Right ventricle myocardium superior (tissue), 1 donor: Measurements from ENCODE around the gene IFNG. TPM values are rescaled to one million over a fixed set of nuclear protein-coding genes. Genes with fewer than 3 reads are reported as not detected.
"Not testable (repeated sequence)": the region's sequence is repeated elsewhere in the genome, so short reads cannot be mapped to it uniquely, and the experiment has no call there.

ENCODE experiments used
- ATAC-seq: fragments of 200-7000 bp; cut with Tn5 transposase; one replicate; pipeline ENCODE4 v1.9.1; 2020; ENCODE audit warnings: mild to moderate bottlenecking; ENCODE audit not compliant: poor library complexity
- DNase-seq: peaks from one replicate; pipeline ENCODE4 v3.0.0-alpha.2; 2020
- intact Hi-C: fragments of 100-400 bp; cut with DNase I; formaldehyde crosslinking; loops from one replicate; pipeline ENCODE4 v1.11.2; 2022
- long read RNA-seq: library from polyadenylated mRNA; unstranded; transcript quantifications from one replicate; pipeline ENCODE4 v2.0.0, GENCODE V29; 2021
- total RNA-seq: library from RNA; stranded (reverse); fragmentation: NEBNext Ultra II Directional; extraction: Animal tissue kit (Norgen Biotek cat#: 25700); gene quantifications from one replicate; pipeline ENCODE4 v1.2.1, GENCODE V29; 2021
- donor health status: DM: no; HTN: yes; CAD: no; lungs with severe emphysema.

IFNG gene
- total RNA-seq = not detected
- long read RNA-seq = 0 reads

DNA sequence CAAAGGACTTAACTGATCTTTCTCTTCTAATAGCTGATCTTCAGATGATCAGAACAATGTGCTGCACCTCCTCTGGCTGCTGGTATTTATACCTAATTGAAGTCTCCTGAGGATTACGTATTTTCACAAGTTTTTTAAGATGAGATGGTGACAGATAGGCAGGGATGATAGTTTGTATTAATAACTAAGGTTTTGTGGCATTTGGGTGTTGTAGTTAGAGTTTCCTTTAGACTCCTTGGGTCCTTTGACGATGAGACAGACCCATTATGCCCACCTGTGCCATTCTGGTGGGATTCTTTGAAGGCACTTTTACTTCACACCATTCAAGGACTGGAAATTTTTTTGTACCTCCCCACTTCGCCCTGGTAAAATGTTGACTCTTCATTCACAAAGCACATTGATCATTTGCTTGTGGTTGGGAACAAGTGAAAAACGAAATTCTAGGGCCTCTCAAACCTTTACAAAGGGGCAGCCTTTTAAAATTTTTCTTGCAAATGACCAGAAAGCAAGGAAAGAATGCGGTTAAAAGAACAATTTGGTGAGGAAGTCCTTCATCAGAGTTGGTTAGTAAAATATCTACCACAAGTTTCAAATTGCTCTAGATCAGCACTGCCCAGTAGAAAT, at the start of gene IFNG:
Gene IFNG (minus strand): TSS at position 60 of the 624 bp plus-strand sequence. CDS start 125 bp downstream, outside the sequence.
- intact Hi-C loops = no loop called here
- ATAC-seq (no peak), DNase-seq (no peak)

DNA sequence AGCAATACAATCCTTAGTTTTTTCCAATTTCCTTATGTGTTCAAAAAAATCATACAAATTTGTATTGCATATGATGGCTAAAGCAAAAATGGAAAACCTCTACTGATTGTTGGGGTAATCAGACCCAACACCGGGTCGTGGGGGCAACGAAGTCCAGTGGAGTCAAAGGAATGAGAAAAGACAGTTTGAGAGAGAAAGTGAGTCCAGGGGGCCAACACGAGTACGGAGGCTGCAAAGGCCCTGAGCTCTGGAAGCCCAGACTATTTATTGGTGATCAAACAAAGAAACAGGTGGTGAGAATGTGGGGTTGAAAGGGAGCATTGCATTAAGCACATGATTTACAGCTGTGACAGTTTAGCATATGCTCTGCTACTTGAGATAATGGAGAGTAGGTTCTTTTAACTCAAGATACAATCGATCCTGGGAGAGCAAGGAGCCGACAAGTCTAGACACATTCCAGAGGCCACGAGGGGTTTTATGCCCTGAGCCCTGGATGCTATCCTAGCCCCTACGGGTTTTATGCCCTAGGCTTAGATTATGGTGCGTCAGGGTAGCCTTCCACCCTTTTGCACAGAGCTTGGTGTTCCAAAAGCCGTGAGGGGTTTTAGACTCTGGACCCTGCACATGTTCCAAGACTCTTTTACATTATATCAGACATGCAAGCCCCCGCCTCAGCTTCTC, 49.6 kb upstream of the IFNG start:
- intact Hi-C loops, DNase-seq, ATAC-seq: not testable (repeated sequence)

DNA sequence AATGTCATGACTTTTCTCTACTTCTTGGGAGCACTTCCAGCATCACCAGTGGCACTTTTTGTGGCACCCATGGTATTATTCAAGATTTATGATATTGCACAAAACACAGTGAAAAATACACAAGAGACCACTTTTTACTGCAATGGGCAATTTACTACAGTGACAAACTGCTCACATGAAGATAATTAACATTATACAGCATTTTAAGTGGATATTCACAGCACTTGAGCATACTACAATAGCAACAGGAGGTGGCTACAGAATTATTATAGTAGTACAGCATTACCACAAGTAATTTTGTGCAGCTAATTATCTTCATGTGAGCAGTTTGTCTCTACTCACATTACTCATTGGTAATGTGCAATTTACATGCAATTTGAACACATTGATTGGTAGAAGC, 47.7 kb upstream of the IFNG start:
- intact Hi-C loops = no loop called here
- no peak for ATAC-seq

DNA sequence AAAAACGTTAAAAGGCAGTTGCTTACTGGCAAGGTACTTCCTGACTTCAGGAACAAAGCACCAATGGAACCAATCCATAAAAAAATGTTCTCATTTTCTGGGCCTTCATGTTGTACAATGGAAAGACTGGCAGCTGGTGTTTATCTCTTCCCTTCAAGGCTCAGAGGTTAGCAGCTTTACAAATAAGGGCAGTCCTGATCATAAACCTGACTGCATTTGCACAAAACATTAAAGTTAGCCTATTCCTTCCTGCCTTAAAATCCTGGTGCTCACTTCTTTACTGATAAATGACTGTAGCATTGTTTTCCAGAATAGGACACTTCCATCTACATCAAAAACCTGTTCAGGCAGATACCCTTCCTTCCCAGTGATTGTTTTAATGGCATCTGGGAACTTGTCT, 46.9 kb upstream of the IFNG start:
- ATAC-seq (no peak), DNase-seq (no peak)
- intact Hi-C loops = no loop called here

More for the DNA sequence above, 47.7 kb upstream of the IFNG start:
- DNase-seq = no peak

DNA sequence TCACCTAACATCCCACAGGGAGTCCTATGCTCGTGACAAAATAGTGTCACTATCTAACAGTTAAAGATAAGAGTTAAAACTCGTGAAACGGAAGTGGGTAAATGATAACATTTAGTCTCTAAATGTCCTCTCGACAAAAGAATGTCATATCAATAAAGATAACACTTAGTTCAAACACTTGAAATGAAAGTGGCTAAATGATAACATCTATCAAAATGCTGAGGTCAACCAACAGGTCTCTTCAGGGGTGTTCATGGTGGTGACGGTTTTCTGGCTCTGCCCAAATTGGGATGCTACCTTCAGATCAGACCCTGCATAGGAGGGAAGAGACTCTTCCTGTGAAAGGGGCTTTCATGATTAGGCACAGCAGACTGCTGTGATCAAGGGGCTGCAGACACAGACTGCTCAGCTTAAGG, 43.9 kb upstream of the IFNG start:
- intact Hi-C loops = no loop called here
- DNase-seq (no peak), ATAC-seq (no peak)

DNA sequence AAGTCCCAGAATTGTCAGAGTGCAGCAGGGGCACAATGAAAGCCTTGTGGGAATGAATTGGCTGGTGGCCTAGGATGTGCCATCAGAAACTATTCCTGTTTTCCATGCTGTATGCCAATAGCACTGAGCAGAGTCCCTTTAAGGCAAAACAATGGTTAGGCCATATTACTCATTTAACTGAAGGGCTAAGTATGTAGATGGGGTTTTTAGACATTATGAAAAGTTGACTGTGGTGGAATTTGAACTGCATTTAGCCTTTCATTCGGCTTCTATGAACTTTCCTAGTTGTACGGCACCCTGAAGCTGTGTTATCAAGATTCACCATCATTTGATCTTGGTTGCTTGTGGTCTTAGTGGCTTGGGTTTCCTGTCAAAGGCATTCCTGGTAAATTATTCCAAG, 41.3 kb upstream of the IFNG start:
- DNase-seq (no peak), ATAC-seq (no peak)
- intact Hi-C loops = no loop called here

DNA sequence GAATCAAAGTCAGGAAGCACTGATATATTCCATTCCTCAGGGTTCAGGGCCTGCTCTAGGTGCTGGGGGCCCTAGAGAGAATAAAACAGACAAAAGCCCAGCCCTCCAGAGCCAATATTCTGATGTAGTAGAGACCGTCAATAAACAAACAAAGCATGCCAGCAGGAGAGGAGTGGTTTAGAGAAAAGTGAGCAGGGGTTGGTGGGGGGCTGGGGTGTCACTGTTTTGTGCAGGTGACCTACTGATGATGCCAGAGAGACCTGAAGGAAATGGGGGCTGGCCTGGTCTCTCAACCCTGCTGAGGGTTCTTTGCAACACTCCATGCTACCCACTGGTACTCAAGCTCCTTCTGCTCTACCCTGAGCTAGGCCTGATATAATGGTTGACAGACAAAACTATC, 39.6 kb upstream of the IFNG start:
- intact Hi-C loops = no loop called here
- DNase-seq (no peak), ATAC-seq (no peak)

DNA sequence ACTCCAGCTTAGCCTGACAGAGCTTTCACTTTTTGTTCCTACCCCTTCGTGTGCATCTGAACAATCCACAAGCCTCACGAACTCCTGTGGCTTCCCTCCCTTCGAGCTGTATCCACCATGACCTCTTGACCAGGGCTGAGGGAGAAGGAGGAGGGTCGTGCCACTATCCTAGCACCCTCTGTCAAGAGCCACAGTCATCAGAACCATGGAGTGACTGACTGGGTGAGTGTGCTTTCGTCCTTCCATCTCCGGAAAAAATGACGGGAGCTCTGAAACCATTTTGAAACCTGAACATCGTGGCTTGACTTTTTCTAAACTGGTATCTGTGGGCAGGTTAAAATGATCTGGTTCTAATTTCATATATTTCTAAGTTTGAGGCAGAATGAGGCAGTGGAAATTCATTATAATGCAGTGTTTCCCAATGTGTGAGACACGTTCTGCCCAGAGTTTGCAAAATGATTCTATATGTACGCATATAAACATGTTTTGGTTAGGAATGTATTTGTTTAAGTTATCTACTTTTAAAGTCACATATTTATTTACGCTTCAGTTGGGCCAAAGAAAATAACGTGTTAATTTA, 39.1 kb upstream of the IFNG start:
- intact Hi-C loops = no loop called here
- no peak for ATAC-seq
- no peak for DNase-seq

DNA sequence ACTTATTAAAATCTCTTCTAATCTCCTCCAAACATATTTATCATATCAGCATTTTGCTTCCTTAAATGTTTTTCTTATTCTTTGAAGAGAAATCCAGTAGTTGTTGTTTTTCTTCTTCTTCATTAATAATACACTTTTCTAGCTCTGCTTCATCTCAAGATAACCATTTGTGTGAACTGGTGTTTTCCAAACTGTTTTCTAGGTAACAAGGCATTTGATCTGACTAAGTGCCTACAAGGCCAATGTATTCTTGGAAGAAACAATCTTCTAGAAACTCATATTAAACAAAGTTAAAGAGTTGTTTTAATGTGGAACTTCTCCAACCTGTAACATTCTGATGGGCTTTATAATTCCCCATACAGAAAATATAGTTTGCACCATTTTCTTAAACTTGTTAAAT, 30.8 kb upstream of the IFNG start:
- intact Hi-C loops = no loop called here
- DNase-seq (no peak), ATAC-seq (no peak)

DNA sequence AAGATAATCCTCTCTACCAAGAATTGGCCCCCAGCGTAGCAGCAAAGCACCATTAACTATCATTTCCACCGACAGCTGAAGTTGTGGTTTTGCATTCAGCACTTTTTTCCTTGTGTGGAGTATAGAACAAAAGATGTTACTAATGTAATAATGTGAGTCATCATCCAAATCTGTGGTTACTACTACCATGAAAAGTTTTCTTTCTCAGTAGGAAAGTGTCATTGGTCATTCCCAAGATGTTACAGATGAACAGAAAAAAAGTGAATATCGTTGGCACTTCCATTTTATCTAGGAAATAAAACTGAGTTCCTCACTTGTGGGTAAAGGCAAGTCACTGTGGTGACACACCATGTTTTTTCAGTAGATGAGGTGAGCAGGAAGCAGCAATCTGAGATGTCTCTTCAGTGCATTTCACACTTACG, 30.3 kb upstream of the IFNG start:
- intact Hi-C loops = no loop called here
- DNase-seq = no peak
- no peak for ATAC-seq

DNA sequence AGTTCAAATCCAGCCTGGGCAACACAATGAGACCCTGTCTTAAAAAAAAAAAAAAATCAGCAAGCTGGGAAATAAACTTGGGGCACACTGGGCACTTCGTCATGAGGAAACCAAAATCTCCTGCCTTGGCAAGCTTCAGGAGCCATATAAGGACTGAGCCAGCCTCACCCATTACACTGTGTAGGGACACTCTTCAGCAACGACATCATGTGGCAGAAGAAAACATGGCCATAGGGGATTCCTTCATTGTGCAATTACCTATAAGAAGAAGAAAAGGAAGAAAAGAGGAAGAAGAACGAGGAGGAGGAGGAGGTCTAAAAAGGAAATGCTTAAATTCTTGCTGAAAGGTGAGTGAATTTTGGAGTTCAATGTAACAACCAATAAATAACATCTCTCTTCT, 26.1 kb upstream of the IFNG start:
- intact Hi-C loops = no loop called here
- ATAC-seq = no peak
- no peak for DNase-seq

DNA sequence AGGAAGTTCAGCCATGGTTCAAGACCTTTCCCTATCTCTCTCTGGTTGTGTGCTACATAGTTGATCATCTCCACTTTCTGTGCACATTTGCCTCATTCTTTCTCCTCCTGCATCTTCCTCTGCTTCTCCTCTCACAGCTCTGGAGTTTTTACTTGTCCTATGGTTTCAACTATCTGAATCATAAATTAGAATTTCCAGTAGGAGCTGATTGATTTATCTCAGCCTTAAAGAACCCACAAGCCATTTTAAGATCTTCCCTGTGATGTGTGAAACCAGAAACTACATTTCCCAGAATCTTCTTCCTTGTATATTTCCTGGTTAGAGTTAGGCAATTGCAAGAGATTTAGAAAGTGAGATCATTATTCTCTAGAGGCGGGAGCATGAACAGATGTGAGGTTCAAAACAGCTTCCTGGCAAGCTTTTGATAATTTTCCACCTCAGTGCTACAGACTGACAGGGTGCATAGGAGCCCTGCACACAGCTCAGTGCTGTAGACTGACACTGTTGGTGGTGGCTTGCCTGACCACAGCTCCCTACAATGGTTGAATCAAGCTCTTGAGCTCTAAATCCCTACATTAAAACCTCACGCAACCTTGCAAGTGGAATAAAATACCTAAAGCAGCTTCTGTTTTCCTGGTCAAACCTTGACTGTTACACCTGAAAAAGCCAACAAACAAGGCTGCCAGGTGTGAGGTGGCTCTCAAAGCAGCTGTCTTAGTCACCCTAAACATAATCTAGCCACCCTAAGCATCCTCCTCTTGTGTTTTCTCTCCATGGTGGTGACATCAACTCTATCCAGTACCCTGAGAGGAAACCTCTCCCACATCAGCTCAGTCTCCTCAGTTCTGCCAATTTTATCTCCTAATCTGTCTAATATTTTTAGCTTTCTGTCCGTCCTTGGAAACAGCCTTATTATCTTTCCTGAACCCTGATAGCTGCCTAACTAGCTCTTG, 21.5 kb upstream of the IFNG start:
- intact Hi-C loops = no loop called here
- no peak for DNase-seq
- ATAC-seq = peak; percentile 46

DNA sequence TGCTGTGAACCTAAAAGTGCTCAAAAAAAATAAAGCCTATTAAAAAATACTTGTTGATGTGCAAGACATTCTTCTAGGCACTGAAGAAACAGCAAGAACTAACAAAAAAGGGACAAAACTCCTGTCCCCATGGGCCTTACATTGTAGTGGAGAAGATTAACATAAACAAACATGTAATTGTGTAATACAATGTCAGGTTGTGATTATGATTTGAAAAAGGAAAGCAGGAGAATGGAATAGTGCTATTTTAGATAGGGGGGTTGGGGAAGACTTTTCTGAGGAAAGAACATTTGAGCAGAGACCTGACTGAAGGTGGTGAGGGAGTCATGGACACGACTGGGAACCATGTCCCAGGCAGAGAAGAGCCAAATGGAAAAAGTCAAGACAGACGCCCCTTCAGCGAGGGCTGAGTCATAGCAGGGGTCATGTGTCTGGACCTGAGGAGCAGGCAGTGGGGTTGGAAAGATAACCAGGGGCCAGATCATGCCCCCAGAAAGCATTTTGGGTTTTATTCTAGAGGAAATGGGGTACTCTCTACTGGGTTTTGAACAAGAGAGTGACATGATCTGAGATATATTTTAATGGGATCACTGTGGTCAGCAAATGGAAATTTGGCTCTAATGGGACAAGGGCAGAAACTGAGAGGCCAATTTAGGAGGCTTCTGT, 19.4 kb upstream of the IFNG start:
- intact Hi-C loops = no loop called here
- no peak for ATAC-seq
- no peak for DNase-seq

DNA sequence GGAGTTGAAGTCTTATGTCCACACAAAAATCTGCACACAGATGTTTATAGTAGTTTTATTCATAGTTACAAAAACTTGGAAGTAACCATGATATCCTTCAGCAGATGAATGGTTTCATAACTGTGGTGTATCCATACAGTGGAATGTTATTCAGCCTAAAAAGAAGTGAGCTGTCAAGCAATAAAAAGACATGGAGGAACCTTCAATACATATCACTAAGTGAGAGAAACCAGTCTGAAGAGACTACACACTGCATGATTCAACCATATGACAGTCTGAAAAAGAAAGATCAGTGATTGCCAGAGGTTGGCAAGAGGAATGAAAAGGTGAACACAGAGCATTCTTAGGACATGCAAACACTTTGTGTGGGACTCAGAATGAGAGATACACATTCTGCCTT, 18.6 kb upstream of the IFNG start:
- intact Hi-C loops = no loop called here
- no peak for ATAC-seq
- no peak for DNase-seq

DNA sequence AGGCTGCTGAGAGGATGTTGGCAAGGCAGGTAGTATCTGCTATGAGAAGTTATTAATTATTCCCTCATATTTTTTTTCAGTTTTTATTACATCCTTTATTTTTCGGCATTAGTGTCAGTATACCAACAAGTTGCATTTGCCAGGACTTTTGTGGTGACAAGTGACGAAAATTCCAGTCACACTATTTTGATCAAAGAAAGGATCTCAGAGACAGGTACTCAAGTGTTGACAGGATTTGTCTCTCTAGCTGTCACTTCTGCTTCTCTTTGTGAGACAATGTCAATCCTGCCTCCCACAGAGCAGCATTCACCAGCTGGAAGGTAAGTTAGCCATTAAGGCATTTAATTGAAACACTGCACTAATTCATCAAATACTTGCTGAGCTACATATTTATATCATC, 18.0 kb upstream of the IFNG start:
- no peak for ATAC-seq
- intact Hi-C loops = no loop called here
- DNase-seq = no peak

DNA sequence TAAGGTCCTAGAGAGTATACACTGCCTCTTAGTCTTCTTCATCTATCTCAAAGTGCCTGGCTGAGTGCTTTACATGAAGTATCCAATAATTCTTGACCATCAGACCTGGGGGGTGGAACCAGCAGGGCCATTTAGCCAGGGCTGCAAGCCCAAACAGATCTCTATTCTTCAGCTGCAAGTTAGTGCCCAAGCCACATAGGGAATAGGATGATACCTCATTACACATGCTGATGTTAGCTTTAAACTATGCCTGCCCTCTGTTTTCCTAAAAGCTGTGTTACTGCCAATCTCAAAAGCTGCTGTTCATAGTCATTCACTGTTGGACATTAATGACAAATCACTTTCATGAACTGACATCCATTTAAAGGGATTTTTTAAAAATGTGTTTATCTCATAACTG, 16.7 kb upstream of the IFNG start:
- ATAC-seq (no peak), DNase-seq (no peak)
- intact Hi-C loops = no loop called here

DNA sequence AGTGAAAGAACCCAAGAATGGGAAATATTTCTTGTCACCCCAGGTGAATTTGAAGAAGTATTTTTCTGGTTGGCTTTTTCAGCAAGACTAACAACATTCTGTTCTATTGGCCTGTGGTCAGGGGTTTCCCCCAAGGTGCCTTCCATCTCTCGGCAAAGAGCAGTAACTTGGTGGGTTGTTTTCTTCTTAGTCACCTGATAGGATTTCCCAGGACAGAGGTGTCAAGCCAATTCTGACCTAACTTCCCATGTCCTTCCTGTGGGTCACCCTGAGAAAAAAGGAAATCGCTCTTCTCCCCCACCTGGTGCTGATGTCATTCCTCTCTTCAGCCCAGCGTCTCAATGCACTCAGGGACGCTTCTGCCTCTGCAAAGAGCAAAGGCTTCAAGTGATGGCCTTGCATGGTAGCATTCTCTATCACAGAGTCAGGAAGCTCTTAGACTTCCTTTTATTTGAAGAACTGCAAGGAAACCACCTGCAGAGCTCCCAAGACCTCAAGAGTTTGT, 16.1 kb upstream of the IFNG start:
- DNase-seq (no peak), ATAC-seq (no peak)
- intact Hi-C loops = no loop called here

DNA sequence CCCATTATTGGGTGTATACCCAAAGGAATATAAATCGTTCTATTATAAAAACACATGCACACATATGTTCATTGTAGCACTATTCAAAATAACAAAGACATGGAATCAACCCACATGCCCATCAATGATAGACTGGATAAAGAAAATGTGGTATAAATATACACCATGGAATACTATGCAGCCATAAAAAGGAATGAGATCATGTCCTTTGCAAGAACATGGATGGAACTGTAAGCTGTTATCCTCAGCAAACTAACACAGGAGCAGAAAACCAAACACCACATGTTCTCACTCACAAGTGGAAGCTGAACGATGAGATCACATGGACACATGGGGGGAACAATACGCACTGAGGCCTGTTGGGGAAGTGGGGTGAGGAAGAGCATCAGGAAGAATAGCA, 15.2 kb upstream of the IFNG start:
- intact Hi-C loops, DNase-seq, ATAC-seq: not testable (repeated sequence)

DNA sequence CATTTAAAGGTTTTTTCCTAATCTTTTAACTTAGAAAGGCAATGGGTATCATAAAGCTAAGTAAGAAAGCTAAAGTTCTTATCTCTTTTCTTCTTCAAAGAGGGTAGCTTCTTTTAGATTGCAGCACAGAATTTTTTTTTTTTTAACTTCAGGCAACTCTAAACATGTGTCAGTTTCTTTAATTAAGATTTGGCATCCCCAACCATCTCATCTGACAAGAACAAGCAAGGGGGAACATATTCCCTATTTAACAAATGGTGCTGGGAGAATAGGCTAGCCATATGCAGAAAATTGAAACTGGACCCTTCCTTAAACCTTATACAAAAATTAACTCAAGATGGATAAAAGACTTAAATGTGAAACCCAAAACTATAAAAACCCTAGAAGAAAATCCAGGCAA, 14.3 kb upstream of the IFNG start:
- intact Hi-C loops = no loop called here
- ATAC-seq (no peak), DNase-seq (no peak)
